CD4-positive, alpha-beta T cell treated with Interleukin-2 at 100 ng/mL for 4 hours (primary cell): Measurements from ENCODE around the gene CASK.

Experiments
- DNase-seq: peaks from one replicate; pipeline ENCODE4 v3.0.0-alpha.2; 2020; ENCODE audit warnings: low spot score

The CASK gene

GRCh38 chrX:41828826-41829225, 94.5 kb downstream of the CASK start:
- no peak for DNase-seq

- no peak for DNase-seq
Observed at GRCh38 chrX:41827886-41828285, 95.5 kb downstream of the CASK start.

GRCh38 chrX:41825796-41826195, 97.6 kb downstream of the CASK start:
- DNase-seq: no peak

- no peak for DNase-seq
Observed at GRCh38 chrX:41824551-41824950, 98.8 kb downstream of the CASK start.

- DNase-seq: no peak
Observed at GRCh38 chrX:41823402-41823801, 100.0 kb downstream of the CASK start.

GRCh38 chrX:41822892-41823291, 100.5 kb downstream of the CASK start:
- no peak for DNase-seq

GRCh38 chrX:41808047-41808446, 115.3 kb downstream of the CASK start:
- no peak for DNase-seq

GRCh38 chrX:41802958-41803357, 120.4 kb downstream of the CASK start:
- DNase-seq: no peak

- no peak for DNase-seq
Observed at GRCh38 chrX:41799661-41800060, 123.7 kb downstream of the CASK start.

GRCh38 chrX:41796577-41796976, 126.8 kb downstream of the CASK start:
- no peak for DNase-seq

- no peak for DNase-seq
Observed at GRCh38 chrX:41796046-41796445, 127.3 kb downstream of the CASK start.

GRCh38 chrX:41789374-41789773, 134.0 kb downstream of the CASK start:
- no peak for DNase-seq

- no peak for DNase-seq
Observed at GRCh38 chrX:41785685-41786084, 137.7 kb downstream of the CASK start.

GRCh38 chrX:41781500-41781899, 141.9 kb downstream of the CASK start:
- DNase-seq: peak; percentile 51

- DNase-seq: no peak
Observed at GRCh38 chrX:41779941-41780340, 143.4 kb downstream of the CASK start.

- DNase-seq: no peak
Observed at GRCh38 chrX:41779030-41779564, 144.3 kb downstream of the CASK start.

- no peak for DNase-seq
Observed at GRCh38 chrX:41761702-41762101, 161.7 kb downstream of the CASK start.

GRCh38 chrX:41761169-41761568, 162.2 kb downstream of the CASK start:
- no peak for DNase-seq

- DNase-seq: peak; percentile 26
Observed at GRCh38 chrX:41759817-41760216, 163.5 kb downstream of the CASK start.

- no peak for DNase-seq
Observed at GRCh38 chrX:41758401-41758800, 165.0 kb downstream of the CASK start.

GRCh38 chrX:41750716-41751115, 172.6 kb downstream of the CASK start:
- DNase-seq: no peak

- DNase-seq: no peak
Observed at GRCh38 chrX:41739871-41740270, 183.5 kb downstream of the CASK start.

- peak; percentile 32 for DNase-seq
Observed at GRCh38 chrX:41737065-41737464, 186.3 kb downstream of the CASK start.

- DNase-seq: no peak
Observed at GRCh38 chrX:41734530-41734929, 188.8 kb downstream of the CASK start.

GRCh38 chrX:41733939-41734338, 189.4 kb downstream of the CASK start:
- DNase-seq: peak; percentile 36
